Measurements from ENCODE around the gene APRT. TPM values are rescaled to one million over a fixed set of nuclear protein-coding genes. Genes with fewer than 3 reads are reported as not detected.

The APRT gene
- total RNA-seq, 1 donor from 2014 or later = 53.4 TPM

- Histone ChIP-seq H3K9ac (no peak overlapping the region), H3F3A (ENCODE audit: low read depth) (peaks cover 27% of the 10 kb centered on the region), H3K36me3 (no peaks in the 10 kb centered on the region), H3K4me2 (no peak overlapping the region), H3K9me3 (ENCODE audit: low read depth) (no peaks in the 10 kb centered on the region), H4K20me1 (ENCODE audit: low read depth) (no peaks in the 10 kb centered on the region), H3K4me3 (no peak overlapping the region), H3K79me2 (ENCODE audit: low read depth) (no peaks in the 10 kb centered on the region), H3K4me1 (peaks cover 18% of the 10 kb centered on the region), H2AFZ (replicated peaks) (no peak overlapping the region), H3K27me3 (peaks cover 39% of the 10 kb centered on the region), H3K27ac (no peak overlapping the region)
- DNase-seq (ENCODE audit: low spot score) = no peak
- TF ChIP-seq CTCF (IDR thresholded peaks at IDR 0.05) (no peak), EZH2phosphoT487 (IDR thresholded peaks at IDR 0.05) (no peak), EZH2 (IDR thresholded peaks at IDR 0.05) (no peak)
- Mint-ChIP-seq H3K4me1 (peaks cover 21% of the 10 kb centered on the region), H3K27me3 (ENCODE audit: insufficient read depth, low read depth) (peaks cover 21% of the 10 kb centered on the region), H3K4me3 (no peak overlapping the region), H3K27ac (no peak overlapping the region), H3K36me3 (no peaks in the 10 kb centered on the region), H3K9me3 (no peaks in the 10 kb centered on the region)
Measured at GRCh38 chr16:88787579-88788314, 24.0 kb downstream of the APRT start.

GRCh38 chr16:88785106-88785924 lies 26.4 kb downstream of the APRT start, which contains the start of gene PIEZO1:
Gene PIEZO1 (minus strand): TSS chr16:88785220. CDS start chr16:88784964, 256 bp downstream.
- no peaks in the 10 kb centered on the region for H3K9me3 Mint-ChIP-seq
- peaks cover 22% of the 10 kb centered on the region for H3F3A ChIP-seq (ENCODE audit: low read depth)
- no peak within 1 kb of the TSS for H3K27ac ChIP-seq
- peak within 1 kb of the TSS; percentile 50 for H3K4me3 ChIP-seq
- H3K4me1 ChIP-seq = peaks cover under 1% of the 10 kb centered on the region
- H4K20me1 ChIP-seq (ENCODE audit: low read depth) = no peaks in the 10 kb centered on the region
- peaks cover 23% of the 10 kb centered on the region for H3K27me3 Mint-ChIP-seq (ENCODE audit: insufficient read depth, low read depth)
- H3K27me3 ChIP-seq = peaks cover 39% of the 10 kb centered on the region
- H3K4me3 Mint-ChIP-seq = peak within 1 kb of the TSS; percentile 77
- peak within 1 kb of the TSS; percentile 94 for H2AFZ ChIP-seq (replicated peaks)
- no peaks in the 10 kb centered on the region for H3K36me3 ChIP-seq
- no peaks in the 10 kb centered on the region for H3K36me3 Mint-ChIP-seq
- H3K9me3 ChIP-seq (ENCODE audit: low read depth) = no peaks in the 10 kb centered on the region
- H3K9ac ChIP-seq = no peak within 1 kb of the TSS
- H3K4me1 Mint-ChIP-seq = peaks cover 12% of the 10 kb centered on the region
- peak within 1 kb of the TSS; percentile 83 for H3K4me2 ChIP-seq
- DNase-seq (ENCODE audit: low spot score) = peak; percentile 70
- no peaks in the 10 kb centered on the region for H3K79me2 ChIP-seq (ENCODE audit: low read depth)
- H3K27ac Mint-ChIP-seq = no peak within 1 kb of the TSS
- peak; percentile 61 for TF ChIP-seq EZH2 (IDR thresholded peaks at IDR 0.05)
- no peak for TF ChIP-seq EZH2phosphoT487 (IDR thresholded peaks at IDR 0.05)
- peak; percentile 73 for TF ChIP-seq CTCF (IDR thresholded peaks at IDR 0.05)

GRCh38 chr16:88784856-88785105 lies 26.9 kb downstream of the APRT start:
- TF ChIP-seq EZH2phosphoT487 (IDR thresholded peaks at IDR 0.05) (no peak), CTCF (IDR thresholded peaks at IDR 0.05) (no peak), EZH2 (IDR thresholded peaks at IDR 0.05) (peak; percentile 67)

More at GRCh38 chr16:88784856-88785105, 26.9 kb downstream of the APRT start:
- Histone ChIP-seq H3K9me3 (ENCODE audit: low read depth) (no peaks in the 10 kb centered on the region), H3K4me3 (peak overlapping the region; percentile 50), H3K79me2 (ENCODE audit: low read depth) (no peaks in the 10 kb centered on the region), H3K4me2 (peak overlapping the region; percentile 83), H3K27ac (no peak overlapping the region), H3K36me3 (no peaks in the 10 kb centered on the region), H3F3A (ENCODE audit: low read depth) (peaks cover 19% of the 10 kb centered on the region), H3K27me3 (peaks cover 39% of the 10 kb centered on the region), H2AFZ (replicated peaks) (peak overlapping the region; percentile 94), H3K9ac (no peak overlapping the region), H3K4me1 (no peaks in the 10 kb centered on the region), H4K20me1 (ENCODE audit: low read depth) (no peaks in the 10 kb centered on the region)
- Mint-ChIP-seq H3K36me3 (no peaks in the 10 kb centered on the region), H3K27ac (no peak overlapping the region), H3K9me3 (no peaks in the 10 kb centered on the region), H3K4me1 (peaks cover 12% of the 10 kb centered on the region), H3K27me3 (ENCODE audit: insufficient read depth, low read depth) (peaks cover 23% of the 10 kb centered on the region), H3K4me3 (no peak overlapping the region)
- DNase-seq (ENCODE audit: low spot score) = no peak

Data from neural progenitor cell (in vitro differentiated cells).